Pancreas (tissue), 10 donors: ENCODE results near the gene GABRR1. TPM values are rescaled to one million over a fixed set of nuclear protein-coding genes. Genes with fewer than 3 reads are reported as not detected.

Experiments used
- ATAC-seq, 4 donors: fragments of 200-7000 bp; cut with Tn5 transposase; one replicate each; pipeline versions ENCODE4 v1.8.0 to v1.9.1; 2020; ENCODE audit warnings: mild to moderate bottlenecking in 4 of 4, moderate library complexity in 4 of 4
- DNase-seq, 6 donors: peaks; one replicate each; pipeline ENCODE4 v3.0.0-alpha.2; 2020
- FAIRE-seq: peaks from 2 replicates; lab custom pipeline; 2012; peaks lifted over from hg19 to GRCh38; lab: Jason Lieb, UNC
- H3K27ac ChIP-seq, 4 donors: fragments of 200-600 bp; sonication (generic); 1 replicate in 3 of 4; 2 replicates in 1 of 4; pipeline versions ENCODE4 v1.5.0 to v1.8.0; 2020
- H3K27me3 ChIP-seq, 4 donors: fragments of 200-600 bp; one replicate each; pipeline ENCODE4 v1.8.0; 2021
- H3K36me3 ChIP-seq, 3 donors: fragments of 200-600 bp; sonication (generic) in 1 of 3; one replicate each; pipeline versions ENCODE4 v1.5.0 to v1.8.0; 2020 to 2021
- H3K4me1 ChIP-seq, 3 donors: fragments of 200-600 bp; one replicate each; pipeline ENCODE4 v1.8.0; 2021
- H3K4me3 ChIP-seq, 4 donors: fragments of 200-600 bp; sonication (generic) in 2 of 4; one replicate each; pipeline versions ENCODE4 v1.5.0 to v1.8.0; 2020 to 2021
- H3K9me3 ChIP-seq, 4 donors: fragments of 200-600 bp; one replicate each; pipeline ENCODE4 v1.8.0; 2021
- CTCF ChIP-seq, 4 donors: fragments of 200-600 bp; sonication (generic) in 3 of 4; IDR thresholded peaks; one replicate each; pipeline versions ENCODE4 v1.5.0 to v1.8.0; 2021; ENCODE audit warnings: antibody characterized with exemption in 4 of 4
- WGBS, 2 donors: extraction: QIAGEN DNeasy Blood & Tissue Kit; methylation state at CpG; one replicate each; pipeline ENCODE4 v1.1.7; 2013; 5-methylcytosine and 5-hydroxymethylcytosine counted together
- intact Hi-C, 3 donors: fragments of 100-400 bp; cut with DNase I; formaldehyde crosslinking; loops; one replicate each; pipeline versions ENCODE4 v1.11.1 to v1.14.2; 2022
- polyA plus RNA-seq, 2 donors: library from polyadenylated mRNA; stranded (reverse); fragments of 200-250 nt; gene quantifications; one replicate each; pipeline ENCODE4 v1.2.3, GENCODE V29; 2013
- total RNA-seq, 6 donors: library from RNA; stranded (reverse); fragmentation: NEBNext Ultra II Directional in 4 of 6; extraction: Animal tissue kit (Norgen Biotek cat#: 25700) in 4 of 6; gene quantifications; one replicate each; pipeline versions ENCODE4 v1.2.1 to v1.2.4, GENCODE V29; 2021 to 2023
- donor health status: healthy with polysubstance abuse.
- donor health status: DM: no; HTN: no; CAD: no; lungs with moderate emphysema.
- donor health status: DM: no; HTN: no; CAD: no.
- donor health status: control.
- donor health status: control.
- donor health status: Bipolar disorder and iron deficiency.
- donor health status: DM: yes; HTN: yes; CAD: no.
- donor health status: DM: no; HTN: no; CAD: no.
- donor health status: DM: no; HTN: no; CAD: no.
- donor health status: DM: yes; HTN: yes; CAD: no.

Gene GABRR1
- total and polyA plus RNA-seq, 8 donors, result 0.02 TPM; not detected in 7

DNA sequence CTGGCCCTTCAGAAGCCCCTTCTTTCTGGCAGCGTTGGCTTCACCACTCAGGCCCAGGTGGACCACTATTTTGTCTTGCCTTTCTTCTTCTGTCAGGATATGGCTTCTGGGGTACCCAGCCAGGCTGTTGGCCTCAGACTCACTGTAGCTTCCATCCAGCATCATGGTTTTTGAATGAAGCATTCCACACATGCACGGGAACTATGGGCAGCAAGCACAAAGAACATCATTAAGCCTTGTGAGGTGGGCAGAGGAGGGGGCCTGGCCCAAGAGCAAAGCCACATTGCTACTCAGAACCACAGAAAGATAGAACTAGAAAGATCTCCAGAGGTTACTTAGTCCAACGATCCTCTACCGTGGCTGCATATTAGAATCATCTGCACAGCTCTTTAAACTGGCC, 40.6 kb upstream of the GABRR1 start:
- no peak for DNase-seq
- no peak overlapping the region for H3K27ac ChIP-seq
- H3K36me3 ChIP-seq, result no peaks in the 10 kb centered on the region
- no peak for FAIRE-seq
- no peaks in the 10 kb centered on the region for H3K27me3 ChIP-seq
- TF ChIP-seq CTCF (IDR thresholded peaks at IDR 0.05), result no peak
- H3K4me3 ChIP-seq, result no peak overlapping the region
- intact Hi-C loops, result no loop called here
- peaks cover 0 to 10% (median 6%) of the 10 kb centered on the region in 3 donors for H3K4me1 ChIP-seq
- no peaks in the 10 kb centered on the region for H3K9me3 ChIP-seq
- WGBS, 2 donors, result 68 to 83% methylated on average over 4 of the region's 4 CpGs
- ATAC-seq, result no peak

- no peaks in the 10 kb centered on the region for H3K9me3 ChIP-seq
- DNase-seq (no peak), ATAC-seq (no peak), FAIRE-seq (no peak)
- H3K4me1 ChIP-seq, result peaks cover 0 to 10% (median 6%) of the 10 kb centered on the region in 3 donors
- WGBS, 2 donors, result 86 to 91% methylated on average over 6 of the region's 6 CpGs
- no peaks in the 10 kb centered on the region for H3K36me3 ChIP-seq
- no peak for TF ChIP-seq CTCF (IDR thresholded peaks at IDR 0.05)
- no peaks in the 10 kb centered on the region for H3K27me3 ChIP-seq
- no peak overlapping the region for H3K27ac ChIP-seq
- H3K4me3 ChIP-seq, result no peak overlapping the region
- intact Hi-C loops, result no loop called here
Measured at GRCh38 chr6:89257346-89257745, 40.2 kb upstream of the GABRR1 start.

DNA sequence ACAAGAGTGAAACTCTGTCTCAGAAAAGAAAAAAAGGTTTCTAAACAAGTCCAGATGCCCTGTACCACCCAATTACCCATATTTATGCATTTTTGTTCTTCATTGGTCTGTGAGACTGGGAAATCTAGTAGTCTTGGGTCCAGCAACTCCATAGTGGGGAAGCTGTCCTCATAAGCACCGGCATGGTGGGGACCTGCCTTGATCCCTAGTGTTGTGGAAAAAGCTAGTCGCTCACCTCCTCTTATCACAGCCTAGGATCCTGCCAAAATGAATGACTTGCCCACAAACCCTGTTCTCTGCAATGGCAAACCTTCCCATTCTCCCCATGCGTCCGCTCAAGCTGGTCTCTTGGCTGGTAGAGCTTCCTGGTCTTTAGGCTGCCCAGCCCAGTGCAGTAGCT, 38.3 kb upstream of the GABRR1 start:
- intact Hi-C loops, result no loop called here
- Histone ChIP-seq H3K36me3 (no peaks in the 10 kb centered on the region), H3K27me3 (no peaks in the 10 kb centered on the region), H3K9me3 (no peaks in the 10 kb centered on the region), H3K4me1 (no peaks in the 10 kb centered on the region), H3K27ac (no peak overlapping the region), H3K4me3 (no peak overlapping the region)
- ATAC-seq (no peak), FAIRE-seq (no peak), DNase-seq (no peak)
- 93 to 97% methylated on average over 4 of the region's 4 CpGs for whole genome bisulfite sequencing, 2 donors
- no peak for TF ChIP-seq CTCF (IDR thresholded peaks at IDR 0.05)

DNA sequence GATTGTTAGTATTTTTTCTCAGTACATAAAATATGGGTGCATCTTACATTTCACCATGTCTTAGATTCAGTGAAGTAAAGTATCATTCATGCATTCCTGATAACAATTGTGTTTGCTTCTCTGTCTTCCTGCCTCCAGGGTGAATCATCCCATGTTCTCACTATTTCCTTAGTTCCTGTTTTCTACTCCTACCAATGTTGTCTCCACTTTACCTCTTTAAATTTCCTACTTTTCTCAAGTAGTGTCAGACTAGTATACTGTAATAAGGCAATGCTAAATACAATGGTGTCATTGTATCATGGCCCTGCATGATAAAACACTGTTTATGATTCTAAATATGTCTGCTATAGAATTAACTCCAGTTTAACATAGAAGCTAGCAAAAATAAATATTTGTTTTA, 37.4 kb upstream of the GABRR1 start:
- Histone ChIP-seq H3K36me3 (no peaks in the 10 kb centered on the region), H3K27ac (no peak overlapping the region), H3K27me3 (no peaks in the 10 kb centered on the region), H3K4me1 (no peaks in the 10 kb centered on the region), H3K9me3 (no peaks in the 10 kb centered on the region), H3K4me3 (no peak overlapping the region)
- no peak for TF ChIP-seq CTCF (IDR thresholded peaks at IDR 0.05)
- intact Hi-C loops, result no loop called here
- DNase-seq (no peak), ATAC-seq (no peak), FAIRE-seq (no peak)

DNA sequence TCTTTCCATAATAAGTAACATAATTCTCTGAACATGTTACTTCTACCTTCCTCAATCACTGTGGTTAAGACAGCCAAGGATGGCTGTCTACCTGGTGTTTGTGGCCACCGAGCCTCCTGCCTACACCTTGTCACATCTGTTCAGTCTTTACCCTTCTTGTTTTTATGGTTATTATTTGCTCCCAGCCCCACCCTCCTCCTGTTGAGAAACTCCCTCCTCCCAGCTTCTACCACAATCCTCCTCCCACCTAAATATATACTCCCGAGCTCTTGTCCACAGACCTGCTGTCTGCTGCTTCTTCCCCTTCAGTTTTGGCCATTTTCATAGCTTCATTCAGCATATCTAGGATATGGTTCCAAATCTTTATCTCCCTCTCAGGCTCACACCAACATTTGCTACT, 35.7 kb upstream of the GABRR1 start:
- FAIRE-seq, result no peak
- Histone ChIP-seq H3K36me3 (no peaks in the 10 kb centered on the region), H3K27me3 (no peaks in the 10 kb centered on the region), H3K4me1 (no peaks in the 10 kb centered on the region), H3K4me3 (no peak overlapping the region), H3K9me3 (no peaks in the 10 kb centered on the region), H3K27ac (no peak overlapping the region)
- WGBS, 2 donors, result 82 to 83% methylated on average over 2 of the region's 2 CpGs
- intact Hi-C loops, result no loop called here
- ATAC-seq, result no peak
- TF ChIP-seq CTCF (IDR thresholded peaks at IDR 0.05), result no peak
- no peak for DNase-seq
